GM18508 (cell line): Measurements from ENCODE around the gene FAM117B.
"Not testable (repeated sequence)": the region's sequence is repeated elsewhere in the genome, so short reads cannot be mapped to it uniquely, and the experiment has no call there.

ENCODE experiments used
- ATAC-seq: cut with Tn5 transposase; IDR thresholded peaks from one replicate; pipeline ENCODE4 v1.9.1; 2021; ENCODE audit warnings: moderate number of reproducible peaks; ENCODE audit not compliant: insufficient read depth, unreplicated experiment

Gene FAM117B

GRCh38 chr2:202693503-202693902 lies 58.7 kb downstream of the FAM117B start:
- no peak for ATAC-seq

- no peak for ATAC-seq
Observed at GRCh38 chr2:202695166-202695565, 60.4 kb downstream of the FAM117B start.

- ATAC-seq: no peak
Observed at GRCh38 chr2:202700075-202700901, 65.5 kb downstream of the FAM117B start.

GRCh38 chr2:202703091-202703490 lies 68.3 kb downstream of the FAM117B start:
- ATAC-seq: no peak

GRCh38 chr2:202704248-202704647 lies 69.5 kb downstream of the FAM117B start:
- no peak for ATAC-seq

GRCh38 chr2:202705446-202706020 lies 70.8 kb downstream of the FAM117B start:
- ATAC-seq: no peak

- not testable (repeated sequence) for ATAC-seq
Observed at GRCh38 chr2:202714971-202715935, 80.5 kb downstream of the FAM117B start.

GRCh38 chr2:202716114-202716718 lies 81.4 kb downstream of the FAM117B start:
- ATAC-seq: no peak

GRCh38 chr2:202716953-202717597 lies 82.3 kb downstream of the FAM117B start:
- ATAC-seq: no peak

GRCh38 chr2:202717598-202718310 lies 83.0 kb downstream of the FAM117B start:
- ATAC-seq: no peak

GRCh38 chr2:202718614-202719013 lies 83.8 kb downstream of the FAM117B start:
- no peak for ATAC-seq

GRCh38 chr2:202720226-202720625 lies 85.5 kb downstream of the FAM117B start:
- ATAC-seq: no peak

- no peak for ATAC-seq
Observed at GRCh38 chr2:202721621-202722020, 86.9 kb downstream of the FAM117B start.

- ATAC-seq: no peak
Observed at GRCh38 chr2:202723746-202724145, 89.0 kb downstream of the FAM117B start.

GRCh38 chr2:202726070-202726469 lies 91.3 kb downstream of the FAM117B start:
- ATAC-seq: no peak

GRCh38 chr2:202736826-202737225 lies 102.1 kb downstream of the FAM117B start:
- no peak for ATAC-seq

GRCh38 chr2:202743613-202744012 lies 108.8 kb downstream of the FAM117B start:
- no peak for ATAC-seq

- ATAC-seq: no peak
Observed at GRCh38 chr2:202749477-202749876, 114.7 kb downstream of the FAM117B start.

- ATAC-seq: no peak
Observed at GRCh38 chr2:202750763-202751427, 116.1 kb downstream of the FAM117B start.
